Smooth muscle cell (in vitro differentiated cells): ENCODE results near the gene TRAPPC3L. TPM values are rescaled to one million over a fixed set of nuclear protein-coding genes. Genes with fewer than 3 reads are reported as not detected.

Experiments
- DNase-seq: peaks from one replicate; lab custom pipeline; 2025; ENCODE audit not compliant: unreplicated experiment; lab: John Stamatoyannopoulos, UW
- H2AFZ ChIP-seq: fragments of 200-600 bp; sonication (generic); 2 replicates; pipeline ENCODE4 v1.6.0; 2016; ENCODE audit warnings: antibody characterized with exemption, low read depth, mild to moderate bottlenecking
- H3F3A ChIP-seq: fragments of 200-600 bp; sonication (generic); 2 replicates; pipeline ENCODE4 v1.6.0; 2017; ENCODE audit warnings: antibody characterized with exemption, low read depth
- H3K27ac ChIP-seq: fragments of 200-600 bp; sonication (generic); 2 replicates; pipeline ENCODE4 v1.5.1; 2016; ENCODE audit warnings: low read depth, mild to moderate bottlenecking
- H3K27me3 ChIP-seq: fragments of 200-600 bp; sonication (generic); 2 replicates; pipeline ENCODE4 v1.6.1; 2016; ENCODE audit warnings: low read depth, mild to moderate bottlenecking
- H3K36me3 ChIP-seq: fragments of 200-600 bp; sonication (generic); 2 replicates; pipeline ENCODE4 v1.5.1; 2016; ENCODE audit warnings: low read depth
- H3K4me1 ChIP-seq: fragments of 200-600 bp; sonication (generic); 2 replicates; pipeline ENCODE4 v1.5.1; 2016; ENCODE audit warnings: low read depth
- H3K4me2 ChIP-seq: fragments of 200-600 bp; sonication (generic); 2 replicates; pipeline ENCODE4 v1.6.0; 2016; ENCODE audit warnings: mild to moderate bottlenecking
- H3K4me3 ChIP-seq: fragments of 200-600 bp; sonication (generic); 2 replicates; pipeline ENCODE4 v1.5.1; 2016; ENCODE audit warnings: mild to moderate bottlenecking
- H3K79me2 ChIP-seq: fragments of 200-600 bp; sonication (generic); 2 replicates; pipeline ENCODE4 v1.6.0; 2016; ENCODE audit warnings: low read depth, mild to moderate bottlenecking
- H3K9ac ChIP-seq: fragments of 200-600 bp; sonication (generic); 2 replicates; pipeline ENCODE4 v1.6.0; 2016; ENCODE audit warnings: low read depth
- H3K9me3 ChIP-seq: fragments of 200-600 bp; sonication (generic); replicated peaks from 2 replicates; pipeline ENCODE4 v1.5.1; 2016; ENCODE audit warnings: low read depth
- H4K20me1 ChIP-seq: fragments of 200-600 bp; sonication (generic); 2 replicates; pipeline ENCODE4 v1.6.0; 2016; ENCODE audit warnings: low read depth
- CTCF ChIP-seq: fragments of 200-600 bp; sonication (generic); IDR thresholded peaks from 2 replicates; pipeline ENCODE4 v1.5.1; 2017; ENCODE audit warnings: borderline replicate concordance, mild to moderate bottlenecking, antibody characterized with exemption; ENCODE audit not compliant: insufficient read depth, poor library complexity, severe bottlenecking
- WGBS: methylation state at CpG from one replicate; pipeline ENCODE4 v1.1.7; 2016; ENCODE audit warnings: low lambda C conversion rate; 5-methylcytosine and 5-hydroxymethylcytosine counted together
- polyA plus RNA-seq: library from polyadenylated mRNA; unstranded; fragments of >200 nt; fragmentation: Nextera tagmentation; extraction: Ambion mirVana; gene quantifications from 2 replicates; pipeline ENCODE4 v1.2.1, GENCODE V29; 2016
- total RNA-seq: library from RNA; depleted of rRNA; stranded (reverse); fragments of >200 nt; gene quantifications from 2 replicates; pipeline ENCODE4 v1.2.3, GENCODE V29; 2014

The TRAPPC3L gene
- total and polyA plus RNA-seq, 2 experiments from 2014 or later, result 0.11 TPM; not detected in 1

- no peak overlapping the region for H3K9ac ChIP-seq
- H3F3A ChIP-seq, result peaks cover 5% of the 10 kb centered on the region
- H4K20me1 ChIP-seq, result no peaks in the 10 kb centered on the region
- H3K9me3 ChIP-seq, result no peaks in the 10 kb centered on the region
- H2AFZ ChIP-seq, result no peak overlapping the region
- no peaks in the 10 kb centered on the region for H3K4me1 ChIP-seq
- no peak overlapping the region for H3K4me2 ChIP-seq
- 88% methylated on average over 7 of the region's 7 CpGs for WGBS
- no peaks in the 10 kb centered on the region for H3K79me2 ChIP-seq
- no peak overlapping the region for H3K27ac ChIP-seq
- H3K4me3 ChIP-seq, result no peak overlapping the region
- no peaks in the 10 kb centered on the region for H3K27me3 ChIP-seq
- no peak for TF ChIP-seq CTCF
- H3K36me3 ChIP-seq, result no peaks in the 10 kb centered on the region
- DNase-seq, result no peak
These were observed 18.8 kb upstream of the TRAPPC3L start for GRCh38 chr6:116564311-116564710.

- 97% methylated on average over 9 of the region's 9 CpGs for WGBS
These were observed 18.3 kb upstream of the TRAPPC3L start for GRCh38 chr6:116563830-116564229.

DNA sequence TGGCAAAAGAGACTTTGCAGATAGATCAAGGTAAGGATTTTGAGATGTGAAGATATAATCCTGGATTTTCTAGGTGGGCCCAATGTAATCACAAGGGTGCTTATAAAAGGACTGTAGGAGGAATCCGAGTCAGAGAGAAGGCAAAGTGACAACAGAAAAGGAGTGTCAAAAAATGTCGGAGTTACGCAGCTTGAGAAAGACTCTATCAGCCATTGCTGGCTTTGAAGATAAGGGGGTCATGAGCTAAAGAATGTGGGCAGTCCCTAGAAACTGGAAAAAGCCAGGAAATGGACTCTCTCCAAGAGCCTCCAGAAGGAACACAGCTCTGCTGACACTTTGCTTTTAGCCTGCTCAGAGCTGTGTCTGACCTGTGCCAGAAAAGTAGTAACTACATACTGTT lies 17.1 kb upstream of the TRAPPC3L start:
- no peak for TF ChIP-seq CTCF
- H3K27me3 ChIP-seq, result no peaks in the 10 kb centered on the region

More at GRCh38 chr6:116563830-116564229, 18.3 kb upstream of the TRAPPC3L start:
- no peaks in the 10 kb centered on the region for H3K27me3 ChIP-seq
- H3K27ac ChIP-seq, result no peak overlapping the region
- no peak for TF ChIP-seq CTCF
- H3K36me3 ChIP-seq, result no peaks in the 10 kb centered on the region
- peaks cover 2% of the 10 kb centered on the region for H3F3A ChIP-seq
- H3K9me3 ChIP-seq, result no peaks in the 10 kb centered on the region
- no peak for DNase-seq
- no peak overlapping the region for H3K4me3 ChIP-seq
- H3K4me2 ChIP-seq, result no peak overlapping the region
- H4K20me1 ChIP-seq, result no peaks in the 10 kb centered on the region
- no peak overlapping the region for H2AFZ ChIP-seq
- H3K9ac ChIP-seq, result no peak overlapping the region
- no peaks in the 10 kb centered on the region for H3K4me1 ChIP-seq
- no peaks in the 10 kb centered on the region for H3K79me2 ChIP-seq

DNA sequence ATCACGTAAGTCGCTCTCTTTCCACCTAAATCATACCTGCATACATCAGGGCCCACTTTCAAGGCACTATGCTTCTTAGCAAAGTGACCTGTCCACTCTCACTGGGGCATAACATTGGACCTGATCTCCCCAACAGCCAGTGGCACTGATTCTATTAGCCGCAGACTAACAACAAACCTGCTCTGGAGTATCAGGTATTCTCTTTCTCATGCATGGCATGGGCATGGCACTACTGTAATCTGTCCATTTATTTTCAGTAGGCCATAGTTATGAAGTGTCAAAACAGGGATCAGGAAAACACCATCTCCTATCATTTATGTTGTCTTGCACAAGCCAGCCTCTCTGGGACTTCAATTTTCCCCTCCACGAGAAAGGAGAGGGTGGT lies 16.5 kb upstream of the TRAPPC3L start:
- no peaks in the 10 kb centered on the region for H3K79me2 ChIP-seq
- H3K4me3 ChIP-seq, result no peak overlapping the region
- no peak overlapping the region for H3K9ac ChIP-seq
- no peak for DNase-seq
- TF ChIP-seq CTCF, result no peak
- H3K4me2 ChIP-seq, result no peak overlapping the region
- H3K4me1 ChIP-seq, result no peaks in the 10 kb centered on the region
- H3F3A ChIP-seq, result no peaks in the 10 kb centered on the region
- 95% methylated on average over 4 of the region's 4 CpGs for WGBS
- no peaks in the 10 kb centered on the region for H3K9me3 ChIP-seq
- H3K36me3 ChIP-seq, result no peaks in the 10 kb centered on the region
- no peaks in the 10 kb centered on the region for H4K20me1 ChIP-seq
- no peaks in the 10 kb centered on the region for H3K27me3 ChIP-seq
- no peak overlapping the region for H3K27ac ChIP-seq
- peak overlapping the region; percentile 84 for H2AFZ ChIP-seq

More for the DNA sequence above, 17.1 kb upstream of the TRAPPC3L start:
- Histone ChIP-seq H3K4me1 (no peaks in the 10 kb centered on the region), H3K36me3 (no peaks in the 10 kb centered on the region), H2AFZ (peak overlapping the region; percentile 84), H4K20me1 (no peaks in the 10 kb centered on the region), H3K9me3 (no peaks in the 10 kb centered on the region), H3F3A (no peaks in the 10 kb centered on the region), H3K4me2 (peak overlapping the region; percentile 41), H3K9ac (no peak overlapping the region), H3K27ac (no peak overlapping the region), H3K4me3 (no peak overlapping the region), H3K79me2 (no peaks in the 10 kb centered on the region)
- no peak for DNase-seq
- WGBS, result 24% methylated on average over 3 of the region's 3 CpGs
